Muscle layer of duodenum (tissue), 2 donors: Measurements from ENCODE around the gene DUSP2.
"Not testable (repeated sequence)": the region's sequence is repeated elsewhere in the genome, so short reads cannot be mapped to it uniquely, and the experiment has no call there.

Experiments
- H3K27ac ChIP-seq: one replicate; pipeline ENCODE4 v1.7.0; 2013; ENCODE audit warnings: mild to moderate bottlenecking, low read length
- H3K27me3 ChIP-seq: one replicate; pipeline ENCODE4 v1.7.0; 2013; ENCODE audit warnings: low read depth, mild to moderate bottlenecking, control low read depth, low read length
- H3K36me3 ChIP-seq, 2 donors: one replicate each; pipeline ENCODE4 v1.7.0; 2013; ENCODE audit warnings: low read length in 2 of 2, control low read depth in 1 of 2, mild to moderate bottlenecking in 1 of 2; ENCODE audit not compliant: insufficient read depth in 2 of 2, control insufficient read depth in 1 of 2
- H3K4me1 ChIP-seq, 2 donors: one replicate each; pipeline ENCODE4 v1.7.0; 2013; ENCODE audit warnings: low read length in 2 of 2, mild to moderate bottlenecking in 2 of 2, control low read depth in 1 of 2, moderate library complexity in 1 of 2; ENCODE audit not compliant: insufficient read depth in 2 of 2, control insufficient read depth in 1 of 2
- H3K4me3 ChIP-seq, 2 donors: one replicate each; pipeline ENCODE4 v1.7.0; 2013; ENCODE audit warnings: low read length in 2 of 2, low read depth in 1 of 2, mild to moderate bottlenecking in 1 of 2
- H3K9me3 ChIP-seq, 2 donors: one replicate each; pipeline ENCODE4 v1.7.0; 2013; ENCODE audit warnings: low read length in 2 of 2, control low read depth in 1 of 2, mild to moderate bottlenecking in 1 of 2; ENCODE audit not compliant: control insufficient read depth in 1 of 2
- donor health status: healthy.

Gene DUSP2

DNA sequence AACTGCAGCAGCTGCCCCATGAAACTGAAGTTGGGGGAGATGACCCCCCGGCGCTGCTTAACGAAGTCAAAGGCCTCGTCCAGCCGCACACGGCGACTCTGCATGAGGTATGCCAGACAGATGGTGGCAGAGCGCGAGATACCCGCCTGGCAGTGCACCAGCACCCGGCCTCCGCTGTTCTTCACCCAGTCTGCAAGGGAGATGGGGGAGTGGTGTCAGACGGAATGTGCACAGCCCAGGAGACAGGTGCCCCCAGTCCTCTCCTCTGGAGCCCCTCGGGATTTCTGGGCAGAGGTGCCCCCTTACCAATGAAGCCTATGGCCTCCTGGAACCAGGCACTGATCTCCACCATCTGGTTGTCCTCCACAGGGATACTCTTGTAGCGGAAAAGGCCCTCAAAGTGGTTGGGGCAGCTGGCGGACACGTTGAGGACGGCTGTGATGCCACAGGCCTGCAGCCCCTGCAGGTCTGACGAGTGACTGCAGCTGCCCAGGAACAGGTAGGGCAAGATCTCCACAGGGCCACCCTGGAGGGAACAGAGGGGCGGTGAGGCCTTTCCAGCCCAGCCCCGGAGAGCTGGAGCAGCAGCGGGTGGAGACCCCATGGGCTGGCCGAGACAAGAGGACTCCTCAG is 1.3 kb downstream of the DUSP2 start:
- Histone ChIP-seq H3K36me3 (no peaks in the 10 kb centered on the region), H3K4me3 (peak overlapping the region; percentile 50 to 54), H3K27me3 (no peaks in the 10 kb centered on the region), H3K4me1 (peaks cover 0 to 18% of the 10 kb centered on the region in 2 donors), H3K9me3 (no peaks in the 10 kb centered on the region), H3K27ac (no peak overlapping the region)

DNA sequence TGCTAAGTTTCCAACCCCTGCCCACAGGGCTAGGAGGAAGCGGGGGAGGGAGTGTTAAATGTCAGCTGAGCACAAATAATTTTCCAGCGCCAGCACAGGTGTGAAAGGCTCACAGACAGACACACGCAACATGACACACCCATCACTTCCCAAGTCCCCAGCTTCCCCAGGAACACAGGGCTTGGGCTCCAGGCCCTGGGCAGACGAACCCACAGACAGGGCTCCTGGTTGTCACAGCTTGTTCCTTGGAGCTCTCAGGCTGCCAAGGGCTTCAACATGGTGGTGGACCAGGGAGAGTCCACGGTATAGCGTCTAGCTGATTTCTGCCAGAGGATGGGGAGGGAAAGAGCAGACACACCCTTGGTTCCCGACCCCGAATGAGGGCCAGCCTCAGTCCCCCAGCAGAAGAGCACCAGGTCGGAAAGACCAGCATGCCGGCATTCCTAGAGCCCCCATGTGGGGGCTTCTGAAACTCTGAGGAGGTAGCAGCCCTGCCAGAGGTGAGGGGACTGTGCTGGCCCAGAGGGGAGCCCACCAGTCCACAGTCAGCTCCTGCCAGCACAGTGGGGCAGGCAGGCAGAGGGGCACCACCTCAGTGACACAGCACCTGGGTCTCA is 1.9 kb downstream of the DUSP2 start:
- H3K27ac ChIP-seq = no peak overlapping the region
- peaks cover 0 to 17% of the 10 kb centered on the region in 2 donors for H3K4me1 ChIP-seq
- no peaks in the 10 kb centered on the region for H3K27me3 ChIP-seq
- no peaks in the 10 kb centered on the region for H3K36me3 ChIP-seq
- no peak overlapping the region for H3K4me3 ChIP-seq
- H3K9me3 ChIP-seq = no peaks in the 10 kb centered on the region

DNA sequence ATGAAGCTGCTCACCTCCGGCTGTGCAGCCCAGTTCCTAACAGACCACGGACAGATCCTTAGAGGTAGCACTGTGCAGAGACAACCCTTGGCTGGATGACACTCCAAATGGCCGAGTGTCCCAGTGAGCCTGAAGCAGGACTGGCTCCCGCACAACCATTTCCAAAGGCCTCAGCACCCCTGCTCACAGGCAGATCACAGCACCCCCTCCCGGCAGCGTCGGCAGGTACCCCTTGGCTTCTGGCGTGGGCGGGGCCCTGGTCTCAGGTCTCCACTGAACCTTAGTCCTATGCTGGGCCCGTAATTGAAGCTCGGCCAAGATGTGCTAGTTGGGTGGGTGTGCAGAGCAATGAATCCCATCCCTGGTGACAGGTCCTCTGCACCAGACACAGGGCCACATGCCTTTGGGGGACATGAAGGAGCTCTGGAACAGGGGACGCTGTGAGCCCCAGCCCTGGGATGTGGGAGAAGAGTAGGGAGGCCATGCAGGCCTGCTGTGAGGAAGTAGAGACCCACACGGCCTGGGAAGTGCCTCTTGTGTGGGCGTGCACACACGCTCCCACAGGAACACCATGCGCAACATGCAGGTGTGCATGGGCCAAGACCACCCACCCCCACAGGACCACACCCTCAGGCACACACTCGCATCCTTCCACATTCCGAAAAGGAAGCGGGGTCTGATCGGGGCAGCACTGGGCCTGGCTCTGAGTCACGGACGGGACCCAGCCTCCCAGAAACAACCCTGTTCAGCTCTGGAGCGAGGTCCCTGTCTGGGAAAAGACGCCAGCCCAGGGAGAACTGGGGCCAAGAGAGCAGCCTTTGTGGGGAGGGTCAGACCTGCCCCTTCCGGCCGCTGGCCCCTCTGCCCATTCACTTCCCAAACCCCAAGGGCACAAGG is 2.8 kb downstream of the DUSP2 start:
- no peak overlapping the region for H3K4me3 ChIP-seq
- no peaks in the 10 kb centered on the region for H3K9me3 ChIP-seq
- H3K4me1 ChIP-seq = peaks cover 0 to 12% of the 10 kb centered on the region in 2 donors

DNA sequence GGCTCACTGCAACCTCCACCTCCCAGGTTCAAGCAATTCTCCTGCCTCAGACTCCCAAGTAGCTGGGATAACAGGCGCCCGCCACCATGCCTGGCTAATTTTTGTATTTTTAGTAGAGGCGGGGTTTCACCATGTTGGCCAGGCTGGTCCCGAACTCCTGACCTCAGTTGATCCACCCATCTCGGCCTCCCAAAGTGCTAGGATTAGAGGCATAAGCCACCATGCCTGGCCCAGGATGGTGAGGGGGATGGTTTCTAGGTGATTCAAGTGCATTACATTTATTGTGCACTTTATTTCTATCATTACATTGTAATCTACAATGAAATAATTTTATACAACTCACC is 3.6 kb downstream of the DUSP2 start:
- peaks cover 0 to 12% of the 10 kb centered on the region in 2 donors for H3K4me1 ChIP-seq
- not testable (repeated sequence) for H3K4me3 ChIP-seq, H3K9me3 ChIP-seq

More for the DNA sequence above, 2.8 kb downstream of the DUSP2 start:
- Histone ChIP-seq H3K27me3 (no peaks in the 10 kb centered on the region), H3K27ac (no peak overlapping the region), H3K36me3 (no peaks in the 10 kb centered on the region)

DNA sequence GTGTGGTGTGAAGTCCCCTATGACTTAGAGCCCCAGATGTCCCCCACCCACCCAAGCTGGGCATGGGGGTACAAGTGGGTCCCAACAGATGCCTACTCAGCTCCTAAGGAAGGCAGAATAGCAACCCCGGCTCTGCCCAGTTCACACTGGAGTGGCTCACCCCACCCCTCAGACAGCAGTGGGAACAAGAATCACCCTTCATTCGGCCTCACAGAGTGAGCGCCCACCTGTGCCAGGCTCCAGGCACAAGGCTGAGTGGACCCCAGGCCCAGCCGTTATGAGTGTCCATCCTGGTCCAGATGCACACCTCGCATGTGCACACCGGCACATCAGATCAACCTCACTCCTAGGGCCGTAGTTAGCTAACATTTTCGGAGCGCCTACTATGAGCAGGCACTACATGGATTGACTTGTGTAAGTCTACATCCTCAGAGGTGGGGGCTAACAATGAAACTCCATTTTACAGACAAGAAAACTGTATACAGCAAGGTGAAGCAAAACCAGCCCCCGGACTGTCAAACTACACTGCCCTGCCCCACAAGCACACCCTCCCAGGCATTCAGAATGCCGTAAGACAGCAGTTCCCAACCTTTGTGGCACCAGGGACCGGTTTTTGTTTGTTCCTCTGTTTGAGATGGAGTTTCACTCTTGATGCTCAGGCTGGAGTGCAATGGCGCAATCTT is 4.2 kb downstream of the DUSP2 start:
- H3K4me1 ChIP-seq = peaks cover 0 to 12% of the 10 kb centered on the region in 2 donors
- no peaks in the 10 kb centered on the region for H3K27me3 ChIP-seq
- no peaks in the 10 kb centered on the region for H3K9me3 ChIP-seq
- no peak overlapping the region for H3K4me3 ChIP-seq
- no peak overlapping the region for H3K27ac ChIP-seq
- H3K36me3 ChIP-seq = no peaks in the 10 kb centered on the region

More for the DNA sequence above, 3.6 kb downstream of the DUSP2 start:
- not testable (repeated sequence) for H3K36me3 ChIP-seq, H3K27me3 ChIP-seq, H3K27ac ChIP-seq

DNA sequence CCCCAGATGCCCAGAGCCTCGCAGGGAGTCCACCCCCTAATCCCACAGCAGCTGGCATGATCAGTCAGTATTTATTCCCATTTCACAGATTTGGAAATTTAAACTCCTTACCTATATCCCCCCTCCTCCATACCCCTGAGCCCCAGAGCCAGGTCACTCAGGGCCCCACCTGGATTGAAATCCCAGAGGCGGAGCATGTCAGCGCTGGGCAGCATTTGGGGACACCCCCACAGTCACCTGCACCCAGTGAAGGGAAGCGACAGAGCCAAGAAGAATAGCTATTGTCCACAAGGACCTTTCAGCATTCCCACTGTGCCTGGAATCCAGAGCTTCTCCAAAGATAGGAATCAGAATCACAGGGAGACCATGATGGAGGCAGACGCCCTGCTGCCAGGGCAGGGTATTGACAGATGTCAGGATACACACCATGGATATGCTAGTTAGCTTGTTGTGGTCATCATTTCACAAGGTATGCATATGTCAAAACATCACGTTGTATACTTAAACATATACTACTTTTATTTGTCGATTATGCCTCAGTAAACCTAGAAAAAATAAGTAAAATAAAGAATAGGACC is 6.0 kb downstream of the DUSP2 start:
- H3K4me1 ChIP-seq = peaks cover 0 to 2% of the 10 kb centered on the region in 2 donors
- H3K9me3 ChIP-seq = no peaks in the 10 kb centered on the region
- H3K36me3 ChIP-seq = no peaks in the 10 kb centered on the region
- peaks cover 3% of the 10 kb centered on the region for H3K27me3 ChIP-seq
- no peak overlapping the region for H3K27ac ChIP-seq
- no peak overlapping the region for H3K4me3 ChIP-seq

DNA sequence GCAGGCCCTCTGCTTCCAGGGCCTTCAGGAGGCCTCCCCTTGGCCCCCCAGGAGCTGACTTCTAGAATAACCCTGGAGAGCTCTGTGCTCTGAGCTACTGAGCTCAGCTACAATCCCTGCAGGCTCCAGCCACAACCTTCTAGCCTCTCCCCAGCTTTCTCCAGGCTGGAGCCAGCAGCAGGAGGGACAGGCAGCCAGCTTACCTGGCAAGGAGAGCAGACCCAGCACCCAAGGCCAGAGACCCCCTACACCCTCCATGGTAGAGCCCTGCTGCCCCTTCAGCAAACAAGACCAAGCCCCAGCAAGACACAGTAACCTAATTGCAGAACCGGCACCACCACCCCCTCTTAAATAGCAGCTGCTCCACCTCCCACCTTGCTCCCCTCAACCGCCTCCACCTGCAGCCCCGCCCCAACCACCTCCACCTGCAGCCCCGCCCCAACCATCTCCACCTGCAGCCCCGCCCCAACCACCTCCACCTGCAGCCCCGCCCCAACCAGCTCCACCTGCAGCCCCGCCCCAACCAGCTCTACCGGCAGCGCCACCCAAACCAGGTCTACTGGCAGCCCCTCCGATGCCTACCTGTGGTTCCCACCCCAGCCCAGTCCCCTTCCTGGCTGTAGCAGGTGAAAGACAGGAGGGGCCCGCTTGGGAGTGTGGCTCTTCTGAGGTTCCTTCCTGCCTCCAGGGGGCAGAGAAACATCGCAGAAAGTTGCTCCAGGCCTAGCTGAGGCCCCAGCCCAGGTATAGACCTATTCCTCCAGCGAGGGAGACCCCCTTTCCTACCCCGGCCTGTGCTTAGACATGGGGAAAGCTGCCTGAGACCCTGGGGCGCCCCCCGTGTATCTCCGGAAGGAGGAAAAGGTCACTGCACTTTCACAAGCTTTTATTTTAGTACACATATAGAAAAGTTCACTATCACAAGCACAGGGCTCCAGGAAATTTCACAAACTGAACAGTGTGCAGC is 6.8 kb downstream of the DUSP2 start, which contains the start of gene ASTL:
Gene ASTL (minus strand): TSS at position 324 of the 967 bp plus-strand sequence. CDS start 66 bp downstream, at position 258.
- Histone ChIP-seq H3K4me1 (no peaks in the 10 kb centered on the region), H3K4me3 (no peak within 1 kb of the TSS), H3K27me3 (peaks cover 3% of the 10 kb centered on the region), H3K9me3 (no peaks in the 10 kb centered on the region), H3K36me3 (no peaks in the 10 kb centered on the region), H3K27ac (no peak within 1 kb of the TSS)

DNA sequence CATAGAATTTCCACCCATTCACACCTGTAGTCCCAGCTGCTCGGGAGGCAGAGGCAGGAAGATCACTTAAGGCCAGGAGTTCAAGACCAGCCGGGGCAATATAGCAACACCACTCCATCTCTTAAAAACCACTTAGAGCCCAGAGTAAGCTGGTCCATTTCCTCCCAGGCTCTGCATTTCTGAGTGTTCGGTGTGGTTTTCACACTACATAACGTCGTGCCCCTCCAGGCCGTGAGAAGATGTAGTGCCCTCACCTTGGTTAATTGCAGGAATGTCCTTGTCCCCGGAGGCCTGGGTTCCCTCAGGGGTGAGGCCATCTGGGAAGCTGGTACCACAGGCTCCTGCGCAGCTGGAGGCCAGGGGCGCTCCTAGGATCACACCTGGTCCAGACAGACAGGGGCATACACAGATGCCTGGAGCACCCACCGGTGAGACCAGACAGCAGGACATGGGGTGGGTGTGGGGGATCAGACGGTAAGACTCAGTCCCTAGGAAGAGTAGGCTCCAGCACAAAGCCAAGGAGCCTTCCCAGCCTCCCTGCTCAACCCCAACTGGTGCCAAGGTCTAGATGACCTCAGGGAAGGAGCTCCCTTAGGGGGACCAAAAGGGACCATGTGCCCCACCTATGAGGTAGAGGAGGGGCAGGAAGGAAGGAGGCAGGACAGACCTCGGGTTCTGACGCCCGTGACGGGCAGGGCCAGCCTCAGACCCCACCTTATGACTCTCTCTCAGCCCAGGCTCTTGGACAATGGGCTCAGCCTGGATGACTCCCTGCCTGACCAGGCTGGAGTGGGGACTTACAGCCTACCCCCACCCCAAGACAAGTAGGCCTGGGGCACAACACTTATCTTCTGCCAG is 7.7 kb downstream of the DUSP2 start:
- Histone ChIP-seq H3K27me3 (peaks cover 3% of the 10 kb centered on the region), H3K4me1 (no peaks in the 10 kb centered on the region), H3K9me3 (no peaks in the 10 kb centered on the region), H3K36me3 (no peaks in the 10 kb centered on the region), H3K4me3 (no peak overlapping the region), H3K27ac (no peak overlapping the region)

DNA sequence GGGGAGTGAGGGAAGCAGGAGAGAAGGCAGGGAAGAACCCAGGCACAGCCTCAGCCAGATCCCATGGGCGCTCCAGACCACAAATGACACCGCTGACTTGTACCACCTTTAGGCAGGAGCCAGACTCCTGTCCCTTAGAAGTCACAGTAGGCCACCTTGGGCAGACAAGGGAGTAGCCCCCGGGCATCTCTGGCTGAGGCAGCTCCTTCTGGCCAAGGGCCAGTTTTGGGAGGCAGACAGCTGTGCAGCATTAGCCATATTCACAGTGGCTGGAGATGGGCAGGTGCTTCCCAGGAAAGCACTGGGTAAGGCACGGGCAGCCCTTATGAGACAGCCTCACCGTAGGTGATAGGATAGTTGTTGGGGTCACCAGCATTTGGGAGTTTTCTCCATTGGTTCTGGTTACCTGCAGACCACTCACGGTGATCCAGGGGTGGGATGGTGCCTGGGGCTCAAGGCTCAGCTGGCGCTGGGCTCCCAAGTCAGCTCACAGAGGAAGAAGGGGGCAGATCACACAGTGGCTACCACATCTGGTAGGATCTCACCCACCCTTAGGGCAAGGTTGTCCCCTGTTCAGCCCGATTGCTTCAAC is 9.0 kb downstream of the DUSP2 start:
- H3K27me3 ChIP-seq = peaks cover 3% of the 10 kb centered on the region
- H3K36me3 ChIP-seq = no peaks in the 10 kb centered on the region
- no peak overlapping the region for H3K4me3 ChIP-seq
- H3K27ac ChIP-seq = no peak overlapping the region
- H3K9me3 ChIP-seq = no peaks in the 10 kb centered on the region
- no peaks in the 10 kb centered on the region for H3K4me1 ChIP-seq
